RPMI8226 (cell line): ENCODE measurements around the gene GTSF1L.
A peak's percentile ranks its signal among the peaks of the same experiment; 100 is the strongest.

Experiments used
- DNase-seq: peaks from one replicate; pipeline ENCODE4 v3.0.0-alpha.2; 2015

Gene GTSF1L

DNA sequence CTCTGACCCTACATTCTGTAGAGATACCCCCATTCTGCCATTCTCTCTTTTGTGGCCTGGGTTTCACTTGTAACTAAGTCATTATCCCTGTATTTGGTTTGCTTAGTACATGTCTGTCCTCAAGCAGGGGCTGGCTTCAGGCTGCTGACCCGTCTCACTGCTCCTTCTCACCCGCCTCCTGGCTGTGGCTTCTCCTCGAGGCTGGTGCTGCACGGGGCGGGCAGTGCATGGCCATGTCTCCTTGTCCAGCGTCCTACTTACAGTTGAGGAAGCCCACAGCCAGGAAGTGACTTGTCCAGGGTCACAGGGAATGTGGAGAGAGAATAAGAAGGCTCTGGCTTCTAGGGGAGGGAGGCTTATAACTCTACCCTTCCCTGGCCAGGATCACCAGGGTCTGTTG lies 11.3 kb downstream of the GTSF1L start:
- DNase-seq = no peak

DNA sequence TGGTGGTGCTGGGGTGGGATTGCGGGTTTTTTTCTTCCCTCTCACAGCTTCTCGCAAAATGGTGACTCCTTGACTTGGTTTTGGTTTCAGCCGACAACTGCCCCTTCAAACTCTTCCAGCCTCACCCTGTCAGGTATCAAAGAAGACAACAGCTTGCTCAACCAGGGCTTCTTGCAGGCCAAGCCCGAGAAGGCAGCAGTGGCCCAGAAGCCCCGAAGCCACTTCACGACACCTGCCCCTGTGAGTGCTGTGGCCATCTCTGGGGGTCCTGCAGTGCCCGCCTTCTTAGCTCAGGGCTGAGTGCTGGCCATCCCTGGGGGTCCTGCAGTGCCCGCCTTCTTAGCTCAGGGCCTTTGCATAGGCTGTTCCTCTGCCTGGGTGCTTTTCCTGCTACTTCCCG lies 11.8 kb downstream of the GTSF1L start:
- DNase-seq = no peak

- DNase-seq = no peak
These were observed 15.6 kb downstream of the GTSF1L start for GRCh38 chr20:43711098-43711654.

DNA sequence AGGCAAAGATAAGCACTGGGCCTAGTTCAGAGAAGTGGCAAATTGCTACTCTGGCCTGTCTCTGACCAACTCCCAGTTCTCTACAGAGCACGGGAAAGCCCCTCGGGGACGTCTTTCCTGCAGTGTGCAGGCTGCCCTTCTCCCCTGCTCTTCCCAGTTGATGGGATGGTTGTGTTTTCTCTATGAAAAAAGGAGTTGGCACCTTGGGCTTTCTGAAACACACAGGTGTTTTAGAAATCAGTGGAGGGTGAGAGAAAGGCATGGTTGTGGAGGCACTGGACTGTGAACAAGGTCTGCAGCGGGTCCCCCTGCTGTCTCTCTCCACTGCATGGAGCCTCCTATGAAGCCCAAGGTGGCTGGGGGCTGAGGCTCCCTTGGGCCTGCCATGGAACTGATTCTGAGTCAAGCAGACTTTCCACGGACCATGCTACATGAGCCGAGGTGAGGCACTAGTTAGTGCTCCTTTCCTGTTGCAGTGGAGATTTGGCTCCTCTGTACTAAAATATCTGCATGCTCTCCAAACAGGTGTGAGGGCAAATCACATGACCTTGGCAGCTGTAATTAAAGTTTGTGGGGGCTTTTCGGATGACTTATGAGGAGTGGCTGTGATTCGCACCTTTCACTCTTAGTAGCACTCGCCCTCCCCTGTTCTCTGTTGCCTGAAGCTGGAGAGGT lies 16.3 kb downstream of the GTSF1L start:
- no peak for DNase-seq

DNA sequence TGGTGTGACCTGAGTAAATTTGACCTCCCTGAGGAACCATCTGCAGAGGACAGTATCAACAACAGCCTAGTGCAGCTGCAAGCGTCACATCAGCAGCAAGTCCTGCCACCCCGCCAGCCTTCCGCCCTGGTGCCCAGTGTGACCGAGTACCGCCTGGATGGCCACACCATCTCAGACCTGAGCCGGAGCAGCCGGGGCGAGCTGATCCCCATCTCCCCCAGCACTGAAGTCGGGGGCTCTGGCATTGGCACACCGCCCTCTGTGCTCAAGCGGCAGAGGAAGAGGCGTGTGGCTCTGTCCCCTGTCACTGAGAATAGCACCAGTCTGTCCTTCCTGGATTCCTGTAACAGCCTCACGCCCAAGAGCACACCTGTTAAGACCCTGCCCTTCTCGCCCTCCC lies 24.3 kb downstream of the GTSF1L start:
- DNase-seq = no peak

- no peak for DNase-seq
These were observed 26.2 kb downstream of the GTSF1L start for GRCh38 chr20:43700627-43701026.

DNA sequence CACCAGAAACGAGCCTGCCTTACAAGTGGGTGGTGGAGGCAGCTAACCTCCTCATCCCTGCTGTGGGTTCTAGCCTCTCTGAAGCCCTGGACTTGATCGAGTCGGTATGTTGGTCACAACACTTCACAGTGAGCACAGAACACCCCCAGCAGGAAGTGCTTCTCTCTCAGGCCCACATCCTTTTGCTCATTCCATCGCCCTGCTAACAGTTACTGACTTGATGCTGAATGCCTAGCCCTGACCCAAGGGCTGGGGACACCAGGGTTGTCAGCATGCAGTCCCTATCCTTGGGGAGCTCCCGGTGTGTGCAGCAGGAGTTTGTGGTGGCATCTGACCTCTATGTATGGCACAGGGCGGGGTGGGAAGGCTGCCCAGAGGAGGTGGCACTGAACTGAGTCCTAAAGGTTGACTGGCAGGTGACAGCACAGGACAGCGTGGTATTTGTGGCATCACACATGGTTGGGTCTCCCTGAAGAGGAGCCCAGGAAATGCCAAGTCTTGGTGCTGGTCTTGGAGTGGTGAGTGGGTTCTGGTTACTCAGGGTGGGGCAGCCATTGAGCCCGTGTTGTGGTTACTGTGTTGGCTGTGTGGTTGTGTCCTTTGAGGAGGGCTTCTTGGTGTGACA lies 26.7 kb downstream of the GTSF1L start:
- DNase-seq = no peak

DNA sequence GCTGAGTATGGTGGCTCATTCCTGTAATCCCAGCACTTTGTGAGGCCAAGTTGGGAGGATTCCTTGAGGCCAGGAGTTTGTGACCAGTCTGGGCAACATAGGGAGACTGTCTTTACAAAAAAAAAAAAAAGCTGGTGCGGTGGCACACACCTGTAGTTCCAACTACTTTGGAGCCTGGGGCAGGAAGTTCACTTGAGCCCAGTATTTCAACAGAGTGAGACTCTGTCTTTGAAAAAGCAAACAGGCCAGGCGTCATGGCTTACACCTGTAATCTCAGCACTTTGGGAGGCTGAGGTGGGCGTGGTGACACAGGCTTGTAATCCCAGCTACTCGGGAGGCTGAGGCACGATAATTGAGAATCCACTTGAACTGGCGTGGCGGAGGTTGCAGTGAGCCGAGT lies 31.2 kb downstream of the GTSF1L start:
- DNase-seq = no peak

DNA sequence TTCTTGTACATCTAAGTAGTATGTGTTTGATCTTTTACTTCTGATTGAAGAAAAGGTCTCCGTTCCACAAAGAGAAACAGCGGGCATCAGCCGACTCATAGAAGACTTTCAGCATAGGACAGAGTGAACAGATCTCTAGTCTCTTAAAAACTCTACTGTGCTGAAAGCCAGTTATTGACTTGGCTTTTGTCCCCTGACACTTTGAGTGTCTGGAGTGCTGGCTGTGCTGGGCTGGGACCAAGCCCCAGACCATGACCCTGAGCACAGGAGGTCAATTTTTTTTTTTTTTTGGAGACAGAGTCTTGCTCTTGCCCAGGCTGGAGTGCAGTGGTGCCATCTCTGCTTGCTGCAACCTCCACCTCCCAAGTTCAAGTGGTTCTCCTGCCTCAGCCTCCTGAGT lies 32.0 kb downstream of the GTSF1L start:
- no peak for DNase-seq

- peak; percentile 65 for DNase-seq
These were observed 34.8 kb downstream of the GTSF1L start for GRCh38 chr20:43691928-43692524.

GRCh38 chr20:43690943-43691598 lies 35.7 kb downstream of the GTSF1L start:
- no peak for DNase-seq

DNA sequence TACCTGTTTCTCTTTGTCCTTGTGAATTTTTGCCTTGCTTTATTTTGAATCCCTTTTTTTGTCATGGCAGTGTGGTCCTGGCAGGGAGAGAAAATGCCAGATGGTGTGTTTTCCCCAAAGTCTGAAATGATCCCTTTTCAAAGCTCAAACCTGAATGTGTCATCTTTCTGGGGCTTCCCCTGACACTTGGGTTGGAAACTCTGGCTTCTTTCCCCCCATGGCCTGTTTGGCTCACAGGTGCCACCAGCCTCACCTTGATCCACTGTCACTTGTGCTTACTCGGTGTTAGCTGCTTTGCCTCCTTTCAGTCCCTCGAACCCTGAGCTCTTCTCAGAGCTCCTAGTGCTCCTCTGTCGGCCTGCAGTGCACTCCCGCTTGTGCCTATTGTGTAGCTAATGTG lies 37.6 kb downstream of the GTSF1L start:
- DNase-seq = no peak

DNA sequence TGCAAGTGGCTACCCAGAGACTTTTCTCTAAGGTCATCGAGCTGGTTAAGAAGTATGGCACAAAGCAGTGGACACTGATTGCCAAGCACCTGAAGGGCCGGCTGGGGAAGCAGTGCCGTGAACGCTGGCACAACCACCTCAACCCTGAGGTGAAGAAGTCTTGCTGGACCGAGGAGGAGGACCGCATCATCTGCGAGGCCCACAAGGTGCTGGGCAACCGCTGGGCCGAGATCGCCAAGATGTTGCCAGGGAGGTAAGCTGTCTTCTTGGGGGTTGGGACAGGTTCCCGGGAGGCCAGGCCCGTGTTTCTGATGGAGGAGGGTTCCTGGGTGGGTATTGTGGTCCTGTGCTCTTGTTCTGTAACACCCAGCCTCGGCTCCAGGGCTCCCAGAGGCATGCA lies 40.0 kb downstream of the GTSF1L start:
- DNase-seq = no peak

- DNase-seq = peak; percentile 60
These were observed 44.4 kb downstream of the GTSF1L start for GRCh38 chr20:43682446-43682845.

DNA sequence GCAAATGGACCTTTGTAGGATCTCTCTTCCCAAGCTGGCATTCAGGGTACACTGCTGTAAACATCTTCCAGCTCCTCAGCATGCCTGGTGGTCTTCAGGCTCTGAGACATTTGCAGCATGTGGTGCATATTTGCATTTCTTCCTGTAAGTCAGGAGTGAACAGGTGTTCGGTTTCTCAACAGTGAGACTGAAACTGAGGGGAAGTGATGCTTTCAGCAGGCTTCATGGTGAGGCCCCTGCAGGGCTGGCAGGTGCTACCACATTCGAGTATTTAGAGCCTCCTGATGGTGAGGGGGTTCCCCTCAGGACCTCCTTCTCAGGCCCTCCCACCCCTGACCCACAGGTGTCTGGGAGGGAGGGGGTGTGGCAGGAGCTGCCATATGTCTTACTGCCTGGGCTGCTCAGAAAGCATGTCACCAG lies 44.8 kb downstream of the GTSF1L start:
- peak; percentile 95 for DNase-seq

- DNase-seq = peak; percentile 90
These were observed 45.3 kb downstream of the GTSF1L start for GRCh38 chr20:43681468-43681942.

DNA sequence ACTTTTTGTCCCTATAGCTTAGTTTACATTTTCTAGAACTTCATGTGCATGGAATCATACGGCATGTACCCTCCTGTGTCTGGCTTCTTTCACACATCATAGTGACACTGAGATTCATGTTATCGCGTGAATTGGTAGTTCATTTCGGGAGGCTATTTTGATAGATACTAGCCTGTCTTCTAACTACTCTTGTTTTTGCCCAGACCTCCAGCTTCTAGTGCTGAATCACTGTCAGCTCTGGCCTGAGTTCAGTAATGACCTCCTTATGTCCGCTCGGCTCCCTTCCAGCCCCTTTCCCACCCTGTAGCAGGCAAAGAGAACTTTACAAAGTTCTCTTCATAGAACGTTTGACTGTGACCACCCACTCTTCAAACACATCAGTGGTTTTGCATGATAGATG lies 45.8 kb downstream of the GTSF1L start:
- DNase-seq = peak; percentile 31

- DNase-seq = no peak
These were observed 50.4 kb downstream of the GTSF1L start for GRCh38 chr20:43676368-43676767.
